DMS53 (cell line): ENCODE data around the gene EPO.

Source experiments
- DNase-seq: peaks from one replicate; lab custom pipeline; 2025; lab: John Stamatoyannopoulos, UW

The EPO gene

DNA sequence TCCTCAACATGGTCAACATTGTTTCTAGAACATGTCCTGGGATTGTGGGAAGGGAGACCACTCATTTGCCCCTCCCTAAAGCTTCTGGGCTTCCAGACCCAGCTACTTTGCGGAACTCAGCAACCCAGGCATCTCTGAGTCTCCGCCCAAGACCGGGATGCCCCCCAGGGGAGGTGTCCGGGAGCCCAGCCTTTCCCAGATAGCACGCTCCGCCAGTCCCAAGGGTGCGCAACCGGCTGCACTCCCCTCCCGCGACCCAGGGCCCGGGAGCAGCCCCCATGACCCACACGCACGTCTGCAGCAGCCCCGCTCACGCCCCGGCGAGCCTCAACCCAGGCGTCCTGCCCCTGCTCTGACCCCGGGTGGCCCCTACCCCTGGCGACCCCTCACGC, at the start of gene EPO:
Gene EPO (plus strand): TSS at position 190 of the 392 bp plus-strand sequence. CDS start 513 bp downstream, outside the sequence.
- no peak for DNase-seq

DNA sequence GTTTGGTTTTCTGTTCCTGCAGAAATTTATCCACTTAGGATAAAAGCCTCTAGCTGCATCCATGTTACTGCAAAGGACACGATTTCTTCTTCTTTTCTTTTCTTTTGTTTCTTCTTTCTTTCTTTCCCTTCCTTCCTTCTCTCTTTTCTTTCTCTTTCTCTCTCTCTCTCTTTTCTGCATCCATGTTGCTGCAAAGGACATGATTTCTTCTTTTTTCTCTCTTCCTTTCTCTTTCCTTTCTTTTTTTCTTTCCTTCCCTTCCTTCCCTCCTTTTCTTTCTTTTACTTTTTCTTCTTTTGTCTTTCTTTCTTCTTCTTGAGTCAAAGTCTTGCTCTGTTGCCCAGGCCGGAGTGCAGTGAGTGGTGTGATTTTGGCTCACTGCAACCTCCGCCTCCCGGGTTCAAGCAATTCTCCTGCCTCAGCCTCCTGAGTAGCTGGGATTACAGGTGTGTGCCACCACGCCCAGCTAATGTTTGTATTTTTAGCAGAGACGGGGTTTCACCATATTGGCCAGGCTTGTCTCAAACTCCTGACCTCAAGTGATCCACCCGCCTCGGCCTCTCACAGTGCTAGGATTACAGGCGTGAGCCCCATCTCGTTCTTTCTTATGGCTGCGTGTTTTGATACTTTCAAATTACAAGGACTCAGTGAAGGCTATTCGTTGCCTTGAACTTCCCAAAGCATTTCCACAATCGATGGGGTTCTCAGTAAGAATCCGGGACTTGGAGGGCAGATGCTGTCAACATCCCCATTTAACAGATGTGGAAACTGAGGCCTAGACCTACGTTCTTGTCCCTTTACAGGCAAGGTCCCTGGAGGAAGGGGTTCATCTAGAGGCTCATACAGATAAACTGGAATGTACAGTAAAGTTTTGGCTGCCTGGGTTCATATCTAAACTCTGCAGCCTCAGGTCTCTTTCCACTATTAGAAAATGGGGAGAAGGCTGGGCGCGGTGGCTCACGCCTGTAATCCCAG, 48.6 kb upstream of the EPO start:
- DNase-seq, result no peak

DNA sequence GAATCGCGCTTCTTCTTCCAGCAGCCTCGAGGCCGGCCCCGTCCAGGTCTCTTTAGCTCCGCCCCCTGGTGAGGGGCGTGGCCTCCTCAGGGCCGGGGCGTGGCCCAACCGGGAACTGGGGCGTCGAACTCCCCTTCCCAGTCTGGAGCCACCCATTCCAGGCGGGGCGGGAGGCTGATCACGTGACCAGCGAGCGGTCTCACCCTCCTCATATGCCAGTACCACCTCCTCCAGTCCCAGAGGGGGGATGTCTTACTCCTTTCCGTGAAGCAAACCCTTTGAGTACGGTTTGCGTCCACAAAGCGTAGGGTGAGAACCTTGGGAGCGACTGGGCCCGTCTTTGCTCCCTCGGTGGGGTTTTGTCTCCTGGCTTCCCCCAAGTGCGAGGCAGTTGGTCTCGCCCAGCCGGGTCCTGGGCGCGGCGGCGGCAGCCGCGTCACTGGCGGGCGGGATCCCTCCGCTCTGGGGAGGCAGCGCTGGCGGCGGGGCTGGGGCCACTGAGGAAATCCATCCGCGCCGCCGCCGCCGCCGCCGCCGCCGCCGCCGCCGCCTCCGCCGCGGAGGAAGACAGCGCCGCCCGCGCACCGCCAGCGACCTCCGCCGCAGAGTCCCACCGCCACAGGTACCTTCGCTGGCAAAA, 46.8 kb upstream of the EPO start, which contains the start of gene GNB2:
Gene GNB2 (plus strand): TSS at position 439 of the 640 bp plus-strand sequence. CDS start 2,526 bp downstream, outside the sequence.
- DNase-seq, result peak; percentile 100

DNA sequence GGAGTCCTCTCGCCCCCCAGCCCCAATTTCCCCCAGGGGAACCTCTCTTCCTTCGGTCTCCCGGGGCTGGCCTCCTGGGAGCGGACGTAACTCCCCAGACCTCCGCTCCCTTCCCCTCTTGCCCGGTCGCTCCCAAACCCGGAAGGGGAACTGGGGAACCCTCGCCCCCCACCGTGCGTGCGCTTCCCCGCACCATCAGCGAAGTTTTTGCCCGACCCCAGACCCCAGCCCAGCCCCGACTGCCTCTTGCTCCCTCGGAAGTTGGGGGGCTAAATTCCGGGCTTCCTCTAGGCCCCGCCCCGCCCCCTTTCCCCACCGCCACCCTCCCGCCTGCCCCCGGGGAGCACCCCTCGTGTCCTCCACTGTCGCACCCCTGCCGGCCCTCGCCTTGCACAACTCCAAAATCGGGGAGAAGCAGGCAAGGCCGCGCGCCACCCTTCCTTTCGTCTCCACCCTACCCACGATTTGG, 46.3 kb upstream of the EPO start:
- DNase-seq, result peak; percentile 69

DNA sequence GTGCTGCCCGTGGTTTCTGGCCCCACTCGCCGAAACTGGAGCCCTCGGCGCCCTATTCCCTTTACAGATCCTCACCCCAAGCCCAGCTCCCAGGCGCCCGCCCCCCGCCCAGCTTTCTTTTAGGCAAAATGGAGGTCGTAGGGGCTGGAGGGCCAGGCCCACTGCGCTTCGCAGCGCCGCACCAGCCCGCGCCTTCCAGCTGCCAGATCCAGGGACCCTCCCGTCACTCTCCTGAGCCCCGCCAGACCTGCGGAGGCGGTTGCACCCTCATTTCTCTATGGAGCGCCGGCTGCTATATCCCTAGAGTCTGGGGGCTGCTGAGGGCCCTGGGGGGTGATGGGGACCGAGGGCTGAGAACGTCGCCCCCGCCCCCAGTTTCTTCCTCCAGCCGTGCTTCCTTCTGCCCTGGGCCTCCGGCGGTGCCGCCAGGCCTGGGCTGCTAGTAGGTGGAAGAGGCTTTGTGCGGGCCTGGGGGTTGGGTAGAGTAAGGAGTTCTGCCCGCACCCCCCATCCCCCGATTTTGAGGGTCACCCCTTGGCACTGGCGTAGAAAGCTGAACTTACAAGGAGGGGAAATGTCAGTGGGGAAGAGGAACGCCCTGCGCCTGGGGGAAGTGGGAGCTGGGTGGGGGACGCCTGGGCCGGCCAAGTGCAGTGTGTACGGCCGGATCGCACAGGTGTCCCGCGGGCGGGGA, 45.7 kb upstream of the EPO start:
- peak; percentile 77 for DNase-seq

DNA sequence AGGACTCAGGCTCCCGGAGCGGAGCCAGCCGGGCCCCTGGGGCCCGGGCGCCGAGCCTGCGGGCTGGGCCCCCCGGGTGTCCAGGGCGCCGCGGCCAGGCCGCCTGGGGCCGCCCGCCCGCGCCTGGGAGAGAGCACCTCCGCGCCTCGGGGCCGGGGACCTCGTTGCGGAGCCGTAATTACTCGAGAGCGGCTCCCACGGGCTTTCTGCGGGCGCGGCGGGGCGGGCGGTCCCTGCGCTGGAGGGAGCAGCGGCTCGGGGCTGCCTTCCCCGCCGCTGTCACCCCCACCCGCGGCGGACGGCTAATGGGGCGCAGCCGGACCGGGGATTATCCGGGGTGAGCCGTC, 45.2 kb upstream of the EPO start:
- DNase-seq, result peak; percentile 77

DNA sequence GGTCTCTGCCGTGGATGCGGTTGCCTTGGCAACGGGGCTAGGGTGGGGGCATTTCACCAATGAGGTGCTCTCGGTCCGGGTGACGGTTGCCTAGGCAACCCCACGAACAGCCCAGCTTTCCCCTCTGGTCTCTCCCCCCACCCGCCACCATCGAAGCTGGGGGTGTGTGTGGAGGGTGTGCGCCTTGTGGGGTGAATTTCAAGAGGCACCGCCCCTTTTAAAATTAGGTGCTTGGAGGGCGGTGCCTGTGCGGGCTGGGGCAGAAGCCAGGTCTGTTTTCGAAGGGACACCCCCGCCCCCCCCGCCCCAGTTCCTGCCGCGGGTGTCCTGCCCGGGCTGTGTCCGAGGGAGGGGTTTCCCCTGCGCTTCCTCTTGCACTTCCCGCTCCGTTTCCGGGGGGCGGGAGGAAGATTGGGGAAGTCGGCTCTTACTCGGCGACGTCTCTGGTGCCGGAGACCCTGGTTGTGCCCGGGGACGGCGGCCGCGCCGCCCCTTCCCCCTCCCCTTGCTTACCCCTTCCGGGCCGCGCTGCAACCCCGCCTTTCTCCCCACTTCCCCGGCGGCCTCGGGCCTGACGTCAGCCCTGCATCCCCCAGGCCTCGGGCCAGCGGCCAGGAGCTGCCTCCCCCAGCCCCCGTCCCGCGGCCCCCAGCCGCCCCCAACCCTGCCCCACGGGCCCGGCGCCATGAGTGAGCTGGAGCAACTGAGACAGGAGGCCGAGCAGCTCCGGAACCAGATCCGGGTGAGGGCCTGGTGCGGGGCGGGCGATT, 44.5 kb upstream of the EPO start:
- peak; percentile 83 for DNase-seq

DNA sequence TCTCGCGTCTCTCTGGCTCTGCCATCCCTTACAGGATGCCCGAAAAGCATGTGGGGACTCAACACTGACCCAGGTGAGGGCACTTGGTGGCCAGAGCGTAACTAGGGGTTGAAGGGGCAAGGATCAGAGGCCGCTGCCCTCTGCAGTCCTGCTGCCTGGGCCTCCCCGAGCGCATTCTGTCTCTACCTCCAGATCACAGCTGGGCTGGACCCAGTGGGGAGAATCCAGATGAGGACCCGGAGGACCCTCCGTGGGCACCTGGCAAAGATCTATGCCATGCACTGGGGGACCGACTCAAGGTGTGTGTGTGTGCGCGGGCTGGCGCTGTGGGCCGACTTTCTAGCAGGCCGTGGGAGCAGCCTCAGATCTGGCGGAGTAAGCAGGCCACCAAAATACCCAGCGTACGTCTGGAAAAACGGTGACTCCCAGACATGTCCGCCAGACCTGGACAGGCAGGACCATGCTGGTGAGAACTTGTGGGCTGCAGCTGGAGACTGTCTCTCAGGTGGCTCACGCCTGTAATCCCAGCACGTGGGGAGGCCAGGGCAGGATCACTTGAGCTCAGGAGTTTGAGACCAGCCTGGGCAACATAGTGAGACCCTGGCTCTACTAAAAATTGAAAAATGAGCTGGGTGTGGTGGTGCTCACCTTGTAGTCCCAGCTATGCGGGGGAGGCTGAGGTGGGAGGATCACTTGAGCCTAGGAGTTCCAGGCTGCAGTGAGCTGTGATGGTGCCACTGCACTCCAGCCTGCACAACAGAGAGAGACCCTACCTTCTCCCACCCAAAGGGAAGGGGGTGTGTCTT, 43.6 kb upstream of the EPO start:
- no peak for DNase-seq

DNA sequence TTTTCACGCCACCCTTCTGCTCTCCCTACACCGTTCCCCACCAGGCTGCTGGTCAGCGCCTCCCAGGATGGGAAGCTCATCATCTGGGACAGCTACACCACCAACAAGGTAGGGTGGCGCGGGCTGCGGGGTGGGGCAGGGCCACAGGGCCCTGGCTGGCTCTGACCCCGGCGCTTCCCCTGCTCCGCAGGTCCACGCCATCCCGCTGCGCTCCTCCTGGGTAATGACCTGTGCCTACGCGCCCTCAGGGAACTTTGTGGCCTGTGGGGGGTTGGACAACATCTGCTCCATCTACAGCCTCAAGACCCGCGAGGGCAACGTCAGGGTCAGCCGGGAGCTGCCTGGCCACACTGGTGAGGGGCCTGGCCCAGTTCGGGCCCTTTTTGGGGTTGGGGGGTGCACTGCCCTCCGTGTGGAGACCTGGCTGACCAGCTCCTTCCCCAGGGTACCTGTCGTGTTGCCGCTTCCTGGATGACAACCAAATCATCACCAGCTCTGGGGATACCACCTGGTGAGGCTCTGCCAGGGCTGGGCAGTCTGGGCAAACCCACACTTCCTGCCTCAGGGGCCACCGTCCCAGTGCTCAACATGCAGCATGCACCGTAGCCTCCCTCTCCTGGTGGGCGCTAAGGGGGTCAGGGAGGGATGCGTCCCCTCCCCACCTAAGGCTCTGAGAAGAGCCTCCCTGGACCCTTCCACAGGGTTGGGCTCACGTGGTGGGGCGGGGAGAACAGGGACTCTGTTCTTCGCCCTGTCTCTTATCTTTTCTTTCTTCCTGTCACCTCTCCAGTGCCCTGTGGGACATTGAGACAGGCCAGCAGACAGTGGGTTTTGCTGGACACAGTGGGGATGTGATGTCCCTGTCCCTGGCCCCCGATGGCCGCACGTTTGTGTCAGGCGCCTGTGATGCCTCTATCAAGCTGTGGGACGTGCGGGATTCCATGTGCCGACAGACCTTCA, 42.7 kb upstream of the EPO start:
- no peak for DNase-seq

DNA sequence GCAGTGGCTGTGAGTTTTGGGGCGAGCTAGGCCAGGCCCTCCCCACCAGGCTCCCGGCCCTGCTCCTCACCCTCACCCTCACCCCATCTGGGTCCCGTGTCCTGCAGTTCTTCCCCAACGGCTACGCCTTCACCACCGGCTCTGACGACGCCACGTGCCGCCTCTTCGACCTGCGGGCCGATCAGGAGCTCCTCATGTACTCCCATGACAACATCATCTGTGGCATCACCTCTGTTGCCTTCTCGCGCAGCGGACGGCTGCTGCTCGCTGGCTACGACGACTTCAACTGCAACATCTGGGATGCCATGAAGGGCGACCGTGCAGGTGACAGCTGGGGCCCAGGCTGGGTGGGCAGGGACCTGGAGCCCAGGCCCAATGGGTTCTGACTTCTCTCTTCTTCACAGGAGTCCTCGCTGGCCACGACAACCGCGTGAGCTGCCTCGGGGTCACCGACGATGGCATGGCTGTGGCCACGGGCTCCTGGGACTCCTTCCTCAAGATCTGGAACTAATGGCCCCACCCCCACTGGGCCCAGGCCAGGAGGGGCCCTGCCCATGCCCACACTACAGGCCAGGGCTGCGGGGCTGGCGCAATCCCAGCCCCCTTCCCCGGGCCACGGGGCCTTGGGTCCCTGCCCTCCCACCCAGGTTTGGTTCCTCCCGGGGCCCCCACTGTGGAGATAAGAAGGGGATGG, 41.8 kb upstream of the EPO start:
- DNase-seq, result no peak

DNA sequence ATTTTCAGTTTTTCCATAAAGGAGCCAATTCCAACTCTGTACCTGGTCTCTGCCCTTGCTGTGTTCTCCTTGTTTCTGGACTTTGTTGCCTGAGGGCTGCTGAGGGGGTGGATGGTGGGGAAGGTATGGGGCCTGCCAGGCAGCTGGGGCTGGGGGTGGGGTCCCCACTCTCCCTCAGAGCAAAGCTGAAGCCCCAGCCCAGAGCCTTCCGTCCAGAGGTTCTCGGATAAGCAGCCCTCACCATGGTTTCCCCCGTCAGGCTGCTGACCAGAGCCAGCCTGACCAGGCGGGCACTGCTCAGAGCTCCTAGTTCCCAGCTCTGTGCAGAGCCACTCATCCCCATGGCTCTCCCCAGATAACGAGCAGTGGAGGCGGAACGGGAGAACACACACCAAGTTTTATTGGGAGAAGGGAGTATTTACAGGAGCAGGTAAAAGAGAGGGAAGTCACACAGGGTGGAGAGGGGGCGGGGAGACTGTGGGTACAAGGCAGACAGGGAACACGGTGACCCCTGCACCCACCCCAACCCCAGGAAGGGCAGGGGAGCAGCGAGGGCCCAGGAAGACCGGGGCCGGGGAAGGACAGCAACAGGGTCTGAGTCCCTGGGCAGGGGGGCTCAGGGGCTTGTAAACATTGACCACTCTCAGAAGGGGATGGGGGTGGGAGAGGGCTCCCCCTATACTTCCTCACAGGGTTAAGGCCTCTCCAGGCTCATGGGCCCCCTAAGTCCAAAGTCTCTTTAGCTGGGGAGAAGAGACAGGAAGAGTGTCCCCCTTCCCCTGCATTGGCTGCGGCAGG, 40.9 kb upstream of the EPO start:
- DNase-seq, result no peak

DNA sequence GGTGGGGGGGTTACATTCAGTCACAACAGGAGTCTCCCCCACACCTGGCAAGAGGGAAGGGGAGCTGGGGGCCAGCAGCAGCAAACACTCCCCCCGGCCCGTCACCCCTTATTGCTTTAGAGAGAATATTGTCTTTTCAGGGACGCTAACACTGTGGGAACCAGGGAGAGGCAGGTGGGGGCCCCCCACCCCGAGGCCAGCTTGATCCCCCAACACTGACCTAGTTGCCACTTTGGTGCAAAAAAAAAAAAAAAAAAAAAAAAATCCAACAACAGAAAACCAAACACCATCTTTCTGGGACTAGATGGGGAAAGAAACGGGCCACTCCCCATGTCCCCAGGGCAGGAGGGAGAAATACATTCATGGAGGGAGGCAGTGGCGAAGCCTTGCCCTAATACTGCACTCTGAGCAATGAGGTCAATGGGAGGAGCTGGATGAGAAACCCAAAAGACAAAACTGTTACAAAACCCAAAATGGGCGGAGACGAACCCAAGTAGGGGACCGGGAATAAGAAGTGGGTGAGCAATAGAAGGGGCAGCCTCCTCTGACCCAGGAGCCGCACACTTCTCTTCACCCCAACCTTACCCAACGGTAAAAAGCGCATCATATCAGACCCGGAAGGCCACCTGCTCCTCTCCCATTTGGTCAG, 40.2 kb upstream of the EPO start:
- no peak for DNase-seq

DNA sequence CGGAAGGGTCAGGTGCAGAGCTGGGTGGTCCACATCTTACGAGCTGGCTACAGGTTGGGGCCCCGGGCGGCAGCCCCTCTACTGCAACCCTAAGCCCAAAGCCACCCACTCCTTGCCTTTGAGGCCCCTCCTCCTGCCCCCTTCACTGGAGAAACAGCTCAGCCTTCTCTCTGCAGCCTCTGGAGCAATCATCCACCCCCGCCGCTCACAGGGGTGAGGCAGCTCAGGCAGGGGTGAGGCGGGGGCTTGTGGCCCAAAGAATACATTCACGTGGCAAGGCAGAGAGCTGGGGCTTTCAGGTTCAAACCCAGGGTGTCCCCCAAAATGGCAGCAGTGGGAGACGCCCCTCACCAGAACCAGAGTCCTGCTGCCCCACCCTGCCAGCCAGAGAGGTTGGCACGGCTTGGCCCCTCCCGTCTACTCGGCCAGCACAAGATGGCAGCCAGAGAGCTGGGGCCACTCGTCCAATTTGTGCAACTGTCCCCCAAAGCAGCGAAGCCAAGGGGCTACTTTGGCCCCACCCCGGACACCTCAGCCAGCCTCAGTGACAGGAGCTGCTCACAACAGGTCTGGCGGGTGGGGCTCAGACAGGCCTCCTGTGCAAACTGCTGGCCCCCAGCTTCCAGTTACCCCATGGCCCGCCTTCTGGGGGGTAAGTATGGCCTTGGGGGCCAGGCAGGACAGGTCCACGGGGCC, 39.5 kb upstream of the EPO start:
- no peak for DNase-seq

DNA sequence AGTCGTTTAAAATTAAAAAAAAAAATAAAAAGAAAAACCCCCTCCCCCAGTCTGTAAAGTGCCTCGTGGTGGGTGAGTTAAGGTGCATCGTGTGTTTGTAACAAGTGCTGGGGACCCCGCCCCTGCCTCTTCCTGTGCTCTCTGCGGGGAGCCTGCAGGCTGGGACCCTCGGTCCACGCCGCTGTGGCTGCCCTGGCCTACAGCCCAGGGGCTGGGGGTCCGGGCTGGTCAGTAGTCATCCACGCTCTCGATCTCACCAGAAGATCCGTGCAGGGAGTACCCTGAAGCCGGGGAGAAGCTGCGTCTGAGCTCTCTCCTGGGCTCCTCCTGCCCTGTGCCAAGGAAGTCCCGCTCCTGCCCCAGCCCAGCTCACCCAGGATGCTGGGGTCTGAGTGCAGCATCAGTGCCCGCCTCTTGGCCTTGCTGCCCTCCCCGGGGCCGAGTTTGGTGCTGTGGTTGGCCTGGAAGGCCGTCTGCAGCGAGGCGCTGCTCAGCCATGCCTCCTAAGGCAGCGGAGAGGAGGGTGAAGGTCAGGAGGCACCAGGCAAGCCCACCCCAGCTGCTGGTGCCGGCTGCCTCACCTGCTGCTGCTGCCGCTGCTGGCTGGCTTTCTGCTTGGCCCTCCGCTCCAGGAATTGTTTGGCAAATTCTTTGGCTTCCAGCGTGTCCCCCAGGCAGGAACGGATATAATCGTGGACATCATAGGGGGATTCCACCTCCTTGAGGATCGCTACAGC, 38.6 kb upstream of the EPO start:
- no peak for DNase-seq

DNA sequence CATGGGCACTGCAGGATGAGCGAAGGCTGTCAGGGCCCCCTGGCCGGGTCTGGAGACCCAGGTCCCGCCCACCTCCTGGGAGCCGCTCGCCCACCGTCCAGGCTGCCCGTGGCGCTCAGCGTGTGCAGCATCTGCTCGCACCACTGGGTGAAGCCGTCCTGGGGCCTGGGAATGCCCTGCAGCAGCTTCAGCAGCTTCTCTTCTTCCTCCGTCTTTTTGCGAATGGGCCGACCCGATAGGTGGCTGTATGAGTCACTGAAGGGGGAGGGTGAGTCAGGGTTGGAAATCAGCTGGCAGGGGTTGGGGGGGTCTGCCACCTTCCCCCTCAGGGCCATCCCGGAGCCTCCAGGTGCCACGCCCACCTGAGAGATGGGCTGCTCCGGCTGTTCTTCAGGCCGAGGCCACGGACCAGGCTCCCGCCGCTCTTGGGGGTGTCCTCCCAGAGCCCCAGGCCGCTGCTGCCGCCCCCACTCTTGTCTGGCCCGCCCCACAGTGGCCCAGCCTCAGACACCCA, 38.0 kb upstream of the EPO start:
- DNase-seq, result no peak

DNA sequence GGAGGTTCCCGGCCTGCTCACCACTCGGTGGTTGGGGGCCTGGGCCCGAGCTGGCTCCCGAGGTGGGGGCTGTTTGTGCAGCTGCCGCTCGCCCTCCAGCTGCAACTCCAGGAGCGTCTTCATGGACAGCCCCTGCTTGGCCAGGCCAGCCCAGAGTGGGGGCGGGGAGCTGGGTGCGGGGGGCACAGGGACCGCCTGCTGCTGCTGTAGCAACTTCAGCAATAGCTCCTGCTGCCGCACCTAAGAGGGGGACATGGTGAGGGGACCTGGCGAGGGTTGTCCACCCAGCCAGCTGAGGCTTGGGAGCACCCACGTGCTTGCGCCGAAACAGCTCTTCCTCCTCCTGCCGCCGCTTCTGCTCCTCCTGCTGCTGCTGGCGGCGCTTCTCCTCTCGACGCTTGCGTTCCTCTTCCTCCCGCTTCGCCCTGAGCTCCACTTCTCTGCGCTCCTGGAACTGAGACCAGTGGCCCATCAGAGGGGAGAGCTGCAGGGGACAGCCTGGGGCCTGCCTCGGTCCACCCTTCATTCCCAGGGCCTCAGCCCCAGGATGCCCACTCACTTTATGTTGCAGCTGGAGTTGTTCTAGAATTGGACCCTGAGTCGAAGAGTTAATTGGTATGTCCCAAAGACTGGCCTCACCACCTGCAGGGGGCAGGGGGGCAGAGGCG, 37.1 kb upstream of the EPO start:
- no peak for DNase-seq
